HepG2 (cell line): ENCODE data around the gene CORO7. TPM values are rescaled to one million over a fixed set of nuclear protein-coding genes. Genes with fewer than 3 reads are reported as not detected.
A peak's percentile ranks its signal among the peaks of the same experiment; 100 is the strongest.

ENCODE experiments used
- DNMT3B ChIP-seq: conservative IDR thresholded peaks from 2 replicates; pipeline ENCODE4 v1.6.1; 2016; ENCODE audit warnings: missing biosample characterization, control low read depth
- DRAP1 ChIP-seq: IDR thresholded peaks from 2 replicates; pipeline ENCODE4 v1.6.1; 2016; ENCODE audit warnings: missing genetic modification reagents, missing compliant biosample characterization
- ELF4 ChIP-seq: sonication (generic); formaldehyde crosslinking; IDR thresholded peaks from 2 replicates; pipeline ENCODE4 v1.5.0; 2020; ENCODE audit warnings: missing genetic modification reagents, mild to moderate bottlenecking, moderate library complexity, borderline replicate concordance
- ESRRA ChIP-seq: sonication (generic); formaldehyde crosslinking; IDR thresholded peaks from 2 replicates; pipeline ENCODE4 v1.5.1; 2020; ENCODE audit warnings: mild to moderate bottlenecking, low read depth, missing genetic modification reagents
- HNRNPH1 ChIP-seq: fragments of 200-400 bp; formaldehyde crosslinking; optimal IDR thresholded peaks from 2 replicates; pipeline ENCODE3; 2017; ENCODE audit warnings: mild to moderate bottlenecking, low read depth, low read length
- KLF16 ChIP-seq, 2 experiments: sonication (generic) in 1 of 2; formaldehyde crosslinking in 1 of 2; IDR thresholded peaks; 2 replicates each; pipeline versions ENCODE4 v1.6.1 to v1.8.0; 2016 to 2023; ENCODE audit warnings: missing genetic modification reagents in 2 of 2, missing compliant biosample characterization in 1 of 2
- MEF2D ChIP-seq: sonication (generic); formaldehyde crosslinking; IDR thresholded peaks from 2 replicates; pipeline ENCODE4 v1.5.1; 2020; ENCODE audit warnings: mild to moderate bottlenecking, missing genetic modification reagents
- MIER3 ChIP-seq: IDR thresholded peaks from 2 replicates; pipeline ENCODE4 v1.6.1; 2016; ENCODE audit warnings: missing compliant biosample characterization, borderline replicate concordance
- MYC ChIP-seq: sonication (generic); formaldehyde crosslinking; IDR thresholded peaks from 2 replicates; pipeline ENCODE4 v1.9.0; 2021; ENCODE audit warnings: missing genetic modification reagents, borderline replicate concordance
- REST ChIP-seq, 2 experiments: IDR thresholded peaks; 2 replicates each; pipeline ENCODE4 v1.6.1; 2011 to 2012; ENCODE audit warnings: low read length in 2 of 2, borderline replicate concordance in 1 of 2, low read depth in 1 of 2, mild to moderate bottlenecking in 1 of 2, moderate library complexity in 1 of 2
- SMAD1 ChIP-seq: sonication (generic); formaldehyde crosslinking; IDR thresholded peaks from 2 replicates; pipeline ENCODE4 v1.4.0; 2020; ENCODE audit warnings: missing genetic modification reagents, low read depth, mild to moderate bottlenecking, borderline replicate concordance
- ZBTB1 ChIP-seq: sonication (generic); formaldehyde crosslinking; IDR thresholded peaks from 2 replicates; pipeline ENCODE4 v1.4.0; 2020; ENCODE audit warnings: missing genetic modification reagents, borderline replicate concordance
- ZNF619 ChIP-seq: sonication (generic); formaldehyde crosslinking; IDR thresholded peaks from 2 replicates; pipeline ENCODE4 v1.4.0; 2020; ENCODE audit warnings: mild to moderate bottlenecking, missing genetic modification reagents
- ZSCAN29 ChIP-seq: sonication (generic); formaldehyde crosslinking; conservative IDR thresholded peaks from 2 replicates; pipeline ENCODE4 v1.4.0; 2020; ENCODE audit warnings: mild to moderate bottlenecking, missing genetic modification reagents
- polyA plus RNA-seq, 8 experiments: library from polyadenylated mRNA; depleted of rRNA in 3 of 8; stranded (reverse) in 7 of 8; unstranded in 1 of 8; fragments of >200 nt; fragmentation: Illumina TruSeq in 4 of 8; extraction: Trizol in 4 of 8; gene quantifications; 2 replicates each; pipeline versions ENCODE4 v1.2.1 to v1.2.3, GENCODE V29; 2011 to 2016; ENCODE audit warnings: low read depth in 4 of 8, missing spikeins in 1 of 8, mixed read lengths in 1 of 8; ENCODE audit not compliant: insufficient read depth in 1 of 8
- total RNA-seq, 5 experiments: library from RNA; depleted of rRNA; stranded (reverse); fragments of >200 nt; fragmentation: Illumina TruSeq; extraction: Trizol; gene quantifications; 2 replicates each; pipeline ENCODE4 v1.2.3, GENCODE V29; 2016; ENCODE audit warnings: low read depth in 1 of 5
- TF ChIP-seq, protein P1 (sequence below): sonication (generic); formaldehyde crosslinking; IDR thresholded peaks from 2 replicates; pipeline ENCODE4 v1.4.0; 2020; ENCODE audit warnings: missing genetic modification reagents, borderline replicate concordance
- TF ChIP-seq, protein P2 (sequence below): sonication (generic); formaldehyde crosslinking; conservative IDR thresholded peaks from 2 replicates; pipeline ENCODE4 v1.4.0; 2020; ENCODE audit warnings: missing genetic modification reagents

Gene CORO7
- total and polyA plus RNA-seq, 2 of the 13 experiments (the other 11 are each of a cell fraction or from before 2014, with no cell fraction given) = 9.9 to 14.3 TPM

DNA sequence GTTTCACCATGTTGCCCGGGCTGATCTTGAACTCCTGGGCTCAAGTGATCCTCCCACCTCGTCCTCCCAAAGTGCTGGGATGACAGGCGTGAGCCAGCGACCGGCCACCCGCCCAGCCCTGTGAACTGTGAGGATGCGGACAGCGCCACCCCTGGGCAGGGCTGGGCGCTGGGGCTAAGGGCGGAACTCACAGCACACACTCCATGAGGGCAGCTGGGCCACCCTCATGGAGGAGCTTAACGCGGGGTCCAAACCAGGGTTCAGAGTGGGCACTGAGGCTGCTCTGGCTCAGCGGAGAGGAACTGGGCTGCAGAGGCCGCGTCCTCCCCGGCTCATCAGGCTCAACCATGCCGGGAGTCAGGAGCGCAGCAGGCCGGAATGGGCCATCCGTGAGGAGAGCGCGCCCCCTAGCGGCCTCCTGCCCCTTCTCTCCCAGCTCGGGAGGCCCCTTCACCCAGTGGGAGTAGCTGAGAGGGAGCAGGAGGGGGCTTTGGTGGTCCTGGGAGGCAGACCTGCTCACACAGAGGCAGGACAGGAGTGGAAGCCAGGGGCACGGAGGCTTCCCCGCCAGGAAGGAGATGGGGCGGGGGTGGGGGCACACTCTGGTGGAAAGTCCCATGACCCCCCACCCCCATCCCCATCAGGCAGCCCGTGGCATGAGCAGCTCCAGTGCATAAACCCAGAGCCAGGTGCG lies 13.8 kb downstream of the CORO7 start (continued):
- TF ChIP-seq REST (IDR thresholded peaks at IDR 0.05; ENCODE audit: borderline replicate concordance in 1 of 2, low read depth in 1 of 2, low read length in 2 of 2) = no peak
- peak; percentile 69; the same call in 1 of the 2 replicates for TF ChIP-seq MEF2D (CRISPR knock-in tag)
- no peak for TF ChIP-seq SMAD1 (CRISPR knock-in tag)
- TF ChIP-seq, protein P1, sequence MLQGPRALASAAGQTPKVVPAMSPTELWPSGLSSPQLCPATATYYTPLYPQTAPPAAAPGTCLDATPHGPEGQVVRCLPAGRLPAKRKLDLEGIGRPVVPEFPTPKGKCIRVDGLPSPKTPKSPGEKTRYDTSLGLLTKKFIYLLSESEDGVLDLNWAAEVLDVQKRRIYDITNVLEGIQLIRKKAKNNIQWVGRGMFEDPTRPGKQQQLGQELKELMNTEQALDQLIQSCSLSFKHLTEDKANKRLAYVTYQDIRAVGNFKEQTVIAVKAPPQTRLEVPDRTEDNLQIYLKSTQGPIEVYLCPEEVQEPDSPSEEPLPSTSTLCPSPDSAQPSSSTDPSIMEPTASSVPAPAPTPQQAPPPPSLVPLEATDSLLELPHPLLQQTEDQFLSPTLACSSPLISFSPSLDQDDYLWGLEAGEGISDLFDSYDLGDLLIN (CRISPR knock-in tag) = no peak
- no peak for TF ChIP-seq KLF16 (CRISPR knock-in tag; IDR thresholded peaks at IDR 0.05)
- TF ChIP-seq ZSCAN29 (CRISPR knock-in tag) = no peak
- no peak for TF ChIP-seq ZBTB1 (CRISPR knock-in tag)
- no peak for TF ChIP-seq ESRRA (CRISPR knock-in tag)
- TF ChIP-seq HNRNPH1 = no peak
- no peak for TF ChIP-seq MIER3 (CRISPR knock-in tag)
- peak; percentile 35; the same call in 1 of the 2 replicates for TF ChIP-seq DRAP1 (CRISPR knock-in tag)
- peak; percentile 47; the same call in 1 of the 2 replicates for TF ChIP-seq MYC
- TF ChIP-seq ELF4 (CRISPR knock-in tag) = no peak
- TF ChIP-seq ZNF619 (CRISPR knock-in tag) = no peak
- TF ChIP-seq, protein P2, sequence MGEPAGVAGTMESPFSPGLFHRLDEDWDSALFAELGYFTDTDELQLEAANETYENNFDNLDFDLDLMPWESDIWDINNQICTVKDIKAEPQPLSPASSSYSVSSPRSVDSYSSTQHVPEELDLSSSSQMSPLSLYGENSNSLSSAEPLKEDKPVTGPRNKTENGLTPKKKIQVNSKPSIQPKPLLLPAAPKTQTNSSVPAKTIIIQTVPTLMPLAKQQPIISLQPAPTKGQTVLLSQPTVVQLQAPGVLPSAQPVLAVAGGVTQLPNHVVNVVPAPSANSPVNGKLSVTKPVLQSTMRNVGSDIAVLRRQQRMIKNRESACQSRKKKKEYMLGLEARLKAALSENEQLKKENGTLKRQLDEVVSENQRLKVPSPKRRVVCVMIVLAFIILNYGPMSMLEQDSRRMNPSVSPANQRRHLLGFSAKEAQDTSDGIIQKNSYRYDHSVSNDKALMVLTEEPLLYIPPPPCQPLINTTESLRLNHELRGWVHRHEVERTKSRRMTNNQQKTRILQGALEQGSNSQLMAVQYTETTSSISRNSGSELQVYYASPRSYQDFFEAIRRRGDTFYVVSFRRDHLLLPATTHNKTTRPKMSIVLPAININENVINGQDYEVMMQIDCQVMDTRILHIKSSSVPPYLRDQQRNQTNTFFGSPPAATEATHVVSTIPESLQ = no peak
- no peak for TF ChIP-seq DNMT3B (CRISPR knock-in tag)
